ENCODE results near the gene CCL13. TPM values are rescaled to one million over a fixed set of nuclear protein-coding genes. Genes with fewer than 3 reads are reported as not detected.

The CCL13 gene
- total RNA-seq, 1 donor from 2014 or later: not detected

- no peak overlapping the region for H3K4me3 ChIP-seq (ENCODE audit: low read depth, low read length)
- no peaks in the 10 kb centered on the region for H3K27me3 ChIP-seq (ENCODE audit: control insufficient read depth, insufficient read depth, low read length)
- no peak for FAIRE-seq
- TF ChIP-seq, protein P1, sequence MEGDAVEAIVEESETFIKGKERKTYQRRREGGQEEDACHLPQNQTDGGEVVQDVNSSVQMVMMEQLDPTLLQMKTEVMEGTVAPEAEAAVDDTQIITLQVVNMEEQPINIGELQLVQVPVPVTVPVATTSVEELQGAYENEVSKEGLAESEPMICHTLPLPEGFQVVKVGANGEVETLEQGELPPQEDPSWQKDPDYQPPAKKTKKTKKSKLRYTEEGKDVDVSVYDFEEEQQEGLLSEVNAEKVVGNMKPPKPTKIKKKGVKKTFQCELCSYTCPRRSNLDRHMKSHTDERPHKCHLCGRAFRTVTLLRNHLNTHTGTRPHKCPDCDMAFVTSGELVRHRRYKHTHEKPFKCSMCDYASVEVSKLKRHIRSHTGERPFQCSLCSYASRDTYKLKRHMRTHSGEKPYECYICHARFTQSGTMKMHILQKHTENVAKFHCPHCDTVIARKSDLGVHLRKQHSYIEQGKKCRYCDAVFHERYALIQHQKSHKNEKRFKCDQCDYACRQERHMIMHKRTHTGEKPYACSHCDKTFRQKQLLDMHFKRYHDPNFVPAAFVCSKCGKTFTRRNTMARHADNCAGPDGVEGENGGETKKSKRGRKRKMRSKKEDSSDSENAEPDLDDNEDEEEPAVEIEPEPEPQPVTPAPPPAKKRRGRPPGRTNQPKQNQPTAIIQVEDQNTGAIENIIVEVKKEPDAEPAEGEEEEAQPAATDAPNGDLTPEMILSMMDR (IDR thresholded peaks at IDR 0.05; ENCODE audit: insufficient read depth, low read length, severe bottlenecking): no peak
- H3K36me3 ChIP-seq (ENCODE audit: control insufficient read depth, insufficient read depth, low read length): no peaks in the 10 kb centered on the region
- no peak for DNase-seq (ENCODE audit: low read depth)
Observed at GRCh38 chr17:34378664-34379101, 22.4 kb downstream of the CCL13 start.

GRCh38 chr17:34379868-34380267 lies 23.6 kb downstream of the CCL13 start:
- H3K27me3 ChIP-seq (ENCODE audit: control insufficient read depth, insufficient read depth, low read length): no peaks in the 10 kb centered on the region
- FAIRE-seq: no peak
- no peaks in the 10 kb centered on the region for H3K36me3 ChIP-seq (ENCODE audit: control insufficient read depth, insufficient read depth, low read length)
- no peak for DNase-seq (ENCODE audit: low read depth)
- H3K4me3 ChIP-seq (ENCODE audit: low read depth, low read length): no peak overlapping the region
- TF ChIP-seq, protein P1 (IDR thresholded peaks at IDR 0.05; ENCODE audit: insufficient read depth, low read length, severe bottlenecking): no peak

DNA sequence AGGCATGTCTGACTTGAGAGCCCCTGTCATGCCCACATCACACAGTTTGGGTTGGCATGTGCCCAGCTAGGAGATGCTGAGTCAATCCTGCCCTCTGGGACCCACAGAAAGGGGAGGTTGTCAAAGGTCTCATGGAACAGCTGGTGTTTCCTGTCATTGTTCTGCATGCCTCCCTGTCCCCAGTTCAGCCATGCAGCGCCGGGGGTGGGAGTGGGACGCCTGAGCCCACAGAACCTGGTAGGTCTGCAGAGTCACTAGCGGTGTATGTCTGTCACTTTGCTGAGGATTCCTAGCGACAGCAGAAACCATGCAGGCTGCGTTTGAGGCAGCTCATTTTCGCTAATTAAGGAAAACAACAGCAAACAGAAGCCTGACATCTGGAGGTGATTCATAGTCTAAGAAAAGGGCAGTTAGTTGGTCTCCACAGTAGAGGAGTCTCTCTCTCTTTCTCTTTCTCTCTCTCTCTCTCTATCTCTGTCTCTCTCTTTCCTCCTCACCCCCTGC lies 26.4 kb downstream of the CCL13 start:
- DNase-seq (ENCODE audit: low read depth): no peak
- TF ChIP-seq, protein P1 (IDR thresholded peaks at IDR 0.05; ENCODE audit: insufficient read depth, low read length, severe bottlenecking): no peak
- no peak overlapping the region for H3K4me3 ChIP-seq (ENCODE audit: low read depth, low read length)
- no peak for FAIRE-seq
- no peaks in the 10 kb centered on the region for H3K36me3 ChIP-seq (ENCODE audit: control insufficient read depth, insufficient read depth, low read length)
- H3K27me3 ChIP-seq (ENCODE audit: control insufficient read depth, insufficient read depth, low read length): no peaks in the 10 kb centered on the region

- TF ChIP-seq, protein P1 (IDR thresholded peaks at IDR 0.05; ENCODE audit: insufficient read depth, low read length, severe bottlenecking): no peak
- Histone ChIP-seq H3K4me3 (ENCODE audit: low read depth, low read length) (no peak overlapping the region), H3K27me3 (ENCODE audit: control insufficient read depth, insufficient read depth, low read length) (no peaks in the 10 kb centered on the region), H3K36me3 (ENCODE audit: control insufficient read depth, insufficient read depth, low read length) (no peaks in the 10 kb centered on the region)
- no peak for FAIRE-seq
- no peak for DNase-seq (ENCODE audit: low read depth)
Observed at GRCh38 chr17:34383216-34383615, 26.9 kb downstream of the CCL13 start.

- no peak for FAIRE-seq
- no peak for DNase-seq (ENCODE audit: low read depth)
- Histone ChIP-seq H3K27me3 (ENCODE audit: control insufficient read depth, insufficient read depth, low read length) (no peaks in the 10 kb centered on the region), H3K4me3 (ENCODE audit: low read depth, low read length) (no peak overlapping the region), H3K36me3 (ENCODE audit: control insufficient read depth, insufficient read depth, low read length) (no peaks in the 10 kb centered on the region)
- TF ChIP-seq, protein P1 (IDR thresholded peaks at IDR 0.05; ENCODE audit: insufficient read depth, low read length, severe bottlenecking): no peak
Observed at GRCh38 chr17:34384271-34384670, 28.0 kb downstream of the CCL13 start.
